ENCODE measurements around the gene MLXIP.
"Not testable (repeated sequence)": the region's sequence is repeated elsewhere in the genome, so short reads cannot be mapped to it uniquely, and the experiment has no call there.

Gene MLXIP

DNA sequence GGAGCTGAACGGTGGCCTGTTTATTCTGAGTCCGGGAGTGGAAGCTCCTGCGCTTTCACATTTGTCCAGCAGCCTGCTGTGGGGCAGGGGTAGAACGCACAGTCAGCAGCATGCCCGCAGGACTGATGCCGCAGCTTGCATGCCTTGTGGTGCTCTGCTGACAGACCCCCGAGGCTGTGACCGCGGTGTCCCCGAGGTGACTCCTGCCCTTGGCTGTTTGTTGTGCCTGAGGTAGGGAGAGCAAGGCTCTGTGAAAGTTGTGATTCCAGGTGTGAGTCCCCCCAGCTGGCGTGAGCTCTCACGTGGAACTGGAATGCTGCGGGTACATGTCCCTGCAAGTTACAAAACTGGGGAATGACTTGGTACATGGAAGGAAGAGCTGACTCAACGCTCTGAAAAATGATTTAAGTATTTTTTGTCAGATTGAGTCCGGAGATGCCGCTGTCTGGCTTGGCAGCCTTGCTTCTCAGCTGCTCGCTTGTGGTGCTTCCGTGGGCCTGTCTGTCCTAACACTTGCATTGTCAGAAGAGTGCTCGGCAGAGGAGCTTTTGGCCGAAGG is 18.1 kb downstream of the MLXIP start:
- DNase-seq (ENCODE audit: low spot score), result no peak

DNA sequence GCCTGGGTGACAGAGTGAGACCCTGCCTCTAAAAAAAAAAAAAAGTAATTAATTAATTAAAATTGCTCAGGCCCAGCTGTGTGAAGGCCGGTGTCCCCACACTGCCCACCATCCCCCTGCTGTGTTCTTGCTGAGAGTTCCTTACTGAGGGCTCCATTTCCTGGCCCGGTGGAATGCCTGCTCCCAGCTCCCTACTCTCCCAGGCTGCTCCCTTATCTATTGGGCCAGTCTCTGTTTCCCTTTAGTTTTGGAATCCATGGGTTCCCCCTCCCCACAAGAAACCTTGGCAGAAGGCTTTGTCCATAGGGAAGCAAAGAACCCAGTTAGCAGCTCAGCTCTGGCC is 19.0 kb downstream of the MLXIP start:
- DNase-seq (ENCODE audit: low spot score), result no peak

DNA sequence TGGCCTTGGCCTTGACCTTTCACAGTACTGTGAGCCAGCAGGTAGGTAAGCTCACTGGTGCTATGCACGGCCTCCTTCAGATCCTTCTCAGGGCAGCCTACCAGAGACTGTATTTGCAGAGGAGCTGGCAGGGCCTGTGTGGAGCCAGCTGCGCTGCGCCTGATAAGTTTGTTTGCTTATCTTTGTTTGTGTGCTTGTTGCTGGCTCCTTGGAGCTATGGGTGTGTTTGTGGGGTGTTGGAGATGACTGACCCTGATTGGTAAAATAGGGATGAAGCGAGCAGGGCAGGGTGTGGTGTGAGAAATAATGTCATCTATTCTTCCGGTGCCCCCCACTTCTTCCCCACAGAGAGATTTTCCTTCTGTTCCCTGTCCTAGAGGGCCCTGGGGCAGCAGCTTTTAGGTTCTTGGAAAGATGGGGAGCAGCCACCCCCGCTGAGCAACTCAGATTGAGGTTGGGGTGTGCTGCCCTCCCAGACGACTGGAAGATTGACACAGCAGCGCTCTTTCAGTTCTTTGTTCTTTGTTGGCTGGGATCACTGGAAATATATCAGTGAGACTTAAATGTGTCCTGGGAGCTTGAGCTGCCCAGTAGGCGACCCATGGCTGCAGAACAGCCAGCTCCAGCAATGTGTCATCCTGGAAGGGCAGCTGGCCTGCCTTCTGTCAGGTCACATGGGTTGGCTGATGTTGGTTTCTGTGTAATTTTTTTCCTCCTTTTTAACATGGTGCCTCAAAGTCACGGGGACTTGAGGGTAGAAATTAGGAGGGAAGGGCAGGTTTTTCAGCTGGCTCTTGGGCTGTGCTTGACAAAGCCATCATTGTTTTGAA is 19.6 kb downstream of the MLXIP start:
- no peak for DNase-seq (ENCODE audit: low spot score)

DNA sequence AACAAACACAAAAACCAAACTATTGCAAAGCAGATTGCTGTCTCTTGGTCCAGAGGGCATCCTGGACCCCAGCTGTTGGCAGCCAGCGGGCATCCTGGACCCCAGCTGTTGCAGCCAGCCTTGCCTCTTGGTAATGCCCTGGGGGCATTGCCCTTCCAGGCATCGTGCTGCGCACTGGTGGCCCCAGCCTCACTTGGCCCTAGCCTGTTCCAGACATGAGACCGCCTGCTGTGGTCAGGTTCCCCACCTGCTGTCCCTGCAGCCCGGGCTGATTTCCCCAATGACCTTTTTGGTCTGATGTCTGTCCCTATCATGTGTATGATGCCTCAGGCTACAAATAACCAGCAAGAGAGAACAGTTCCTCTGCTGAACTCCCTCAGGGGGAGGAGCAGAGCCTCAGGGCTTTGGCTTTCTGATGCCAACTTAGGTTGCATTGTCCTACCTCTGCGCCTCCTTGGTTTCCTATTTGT is 20.8 kb downstream of the MLXIP start:
- no peak for DNase-seq (ENCODE audit: low spot score)

DNA sequence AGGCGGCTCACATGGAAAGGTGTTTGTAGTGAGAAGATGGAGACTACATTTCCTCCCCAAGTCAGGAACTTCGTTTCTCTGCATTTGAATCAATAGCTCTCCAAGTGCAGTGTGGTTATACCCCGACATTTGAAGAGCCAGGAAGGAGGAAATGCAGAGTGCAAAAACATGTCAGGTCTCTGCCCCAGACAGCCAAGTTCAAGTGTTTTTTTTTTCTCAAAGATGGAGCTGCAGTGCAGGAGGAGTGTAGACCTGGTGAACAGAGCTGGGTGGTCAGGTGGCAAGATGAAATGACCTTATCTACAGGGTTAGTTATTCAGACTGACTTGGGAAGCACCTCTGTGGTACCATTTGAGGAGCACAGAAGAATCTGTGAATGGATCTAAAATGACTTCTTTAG is 21.3 kb downstream of the MLXIP start:
- no peak for DNase-seq (ENCODE audit: low spot score)

DNA sequence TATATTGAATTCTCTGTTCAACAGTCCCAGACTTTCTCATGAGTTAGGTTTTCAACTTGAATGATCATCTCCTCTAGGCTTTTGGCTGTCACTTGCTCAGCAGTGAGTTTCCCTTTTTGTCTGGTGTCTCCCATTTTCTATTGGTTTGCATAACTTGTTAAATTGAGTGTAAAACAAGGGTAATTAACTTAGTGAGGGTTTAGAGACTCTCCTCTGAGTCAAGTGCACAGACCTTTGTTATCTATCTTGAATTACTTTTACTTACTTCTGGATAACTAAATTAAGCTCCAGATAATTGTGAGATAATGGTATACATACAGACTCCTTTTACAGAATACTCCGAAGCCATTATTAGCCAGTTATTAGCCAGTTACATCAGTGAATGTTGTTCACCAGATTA is 22.0 kb downstream of the MLXIP start:
- no peak for DNase-seq (ENCODE audit: low spot score)

DNA sequence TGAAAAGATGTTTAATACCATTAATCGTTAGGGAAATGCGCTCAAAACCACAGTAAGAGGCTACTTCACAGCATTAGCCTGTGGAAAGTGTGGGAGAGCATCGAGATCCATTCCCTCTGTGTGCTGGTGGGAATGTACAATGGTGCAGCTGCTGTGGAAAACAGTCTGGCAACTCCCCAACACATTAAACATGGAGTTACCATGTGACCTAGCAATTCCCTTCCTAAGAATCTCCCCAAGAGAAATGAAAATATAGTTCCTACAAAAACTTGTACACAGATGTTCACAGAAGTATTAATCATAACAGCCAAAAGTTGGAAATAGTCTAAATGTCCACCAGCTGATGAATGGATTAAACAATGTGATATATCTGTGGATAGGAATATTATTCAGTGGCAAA is 23.8 kb downstream of the MLXIP start:
- DNase-seq (ENCODE audit: low spot score), result no peak

DNA sequence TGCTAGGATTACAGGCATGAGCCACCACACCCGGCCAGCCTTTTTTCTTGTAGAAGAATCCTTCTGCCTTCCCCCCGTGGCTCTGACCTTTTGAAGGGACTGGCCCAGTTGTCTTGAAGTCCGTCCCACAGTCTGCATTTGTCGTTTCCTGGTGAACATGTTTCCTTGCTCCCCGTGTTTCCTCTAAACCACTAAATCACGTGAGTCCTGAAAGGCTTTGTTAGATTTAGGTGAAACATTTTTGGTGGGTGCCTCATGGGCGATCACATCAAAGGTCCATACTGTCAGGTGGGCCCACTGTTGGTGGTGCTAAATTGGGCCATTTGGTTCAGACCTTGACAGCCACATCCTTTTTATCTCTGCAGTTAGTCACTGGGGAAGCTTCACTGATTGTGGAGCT is 26.3 kb downstream of the MLXIP start:
- no peak for DNase-seq (ENCODE audit: low spot score)

DNA sequence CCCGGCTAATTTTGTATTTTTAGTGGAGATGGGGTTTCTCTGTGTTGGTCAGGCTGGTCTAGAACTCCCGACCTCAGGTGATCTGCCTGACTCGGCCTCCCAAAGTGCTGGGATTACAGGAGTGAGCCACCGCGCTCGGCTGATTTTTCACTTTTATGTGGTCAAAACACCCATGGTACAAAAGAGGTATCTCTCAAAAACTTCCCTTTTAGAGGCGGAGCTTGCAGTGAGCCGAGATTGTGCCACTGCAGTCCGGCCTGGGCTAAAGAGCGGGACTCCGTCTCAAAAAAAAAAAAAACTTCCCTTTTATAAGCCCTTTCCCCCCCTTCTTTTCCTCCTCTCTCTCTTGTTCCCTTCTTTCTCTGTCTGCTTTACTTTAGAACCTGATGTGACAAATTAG is 26.9 kb downstream of the MLXIP start:
- DNase-seq (ENCODE audit: low spot score), result not testable (repeated sequence)

DNA sequence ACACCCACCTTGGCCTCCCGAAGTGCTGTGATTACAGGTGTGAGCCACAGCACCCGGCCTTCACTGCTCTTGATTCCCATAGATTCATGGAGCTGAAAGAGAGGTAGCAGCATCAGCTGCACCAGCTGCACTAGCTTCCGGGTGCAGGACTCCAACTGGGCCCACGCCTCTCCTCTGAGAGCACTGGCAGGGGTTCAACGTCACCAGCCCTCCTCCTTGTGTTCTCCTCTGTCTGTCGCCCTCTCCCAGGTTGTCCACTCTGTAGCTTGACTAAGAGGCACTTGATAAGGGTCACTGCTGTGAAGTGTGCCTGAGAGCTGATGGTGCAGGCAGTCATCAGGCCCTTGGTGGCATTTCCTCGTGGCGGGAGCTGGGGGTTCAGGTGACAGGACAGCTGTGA is 28.3 kb downstream of the MLXIP start:
- DNase-seq (ENCODE audit: low spot score), result no peak

DNA sequence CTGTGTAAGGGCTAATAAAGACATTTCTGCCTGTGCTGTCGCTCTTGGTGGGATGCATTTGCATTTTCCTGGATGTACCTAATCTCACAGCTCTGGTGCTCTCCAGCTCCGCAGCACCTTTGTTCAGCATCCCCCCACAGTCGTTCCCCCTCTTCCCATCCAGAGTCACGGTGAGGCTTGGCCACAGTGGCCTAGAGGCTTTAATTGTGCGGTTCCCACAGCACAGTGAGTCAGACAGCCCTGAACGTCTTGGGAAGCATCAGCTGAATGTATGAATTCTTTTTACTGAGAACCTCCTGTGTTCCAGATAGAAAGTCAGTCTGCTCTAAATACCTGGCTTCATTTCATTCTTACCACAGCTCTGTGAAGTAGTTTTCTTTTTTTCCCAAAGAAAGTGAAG is 28.7 kb downstream of the MLXIP start:
- no peak for DNase-seq (ENCODE audit: low spot score)

DNA sequence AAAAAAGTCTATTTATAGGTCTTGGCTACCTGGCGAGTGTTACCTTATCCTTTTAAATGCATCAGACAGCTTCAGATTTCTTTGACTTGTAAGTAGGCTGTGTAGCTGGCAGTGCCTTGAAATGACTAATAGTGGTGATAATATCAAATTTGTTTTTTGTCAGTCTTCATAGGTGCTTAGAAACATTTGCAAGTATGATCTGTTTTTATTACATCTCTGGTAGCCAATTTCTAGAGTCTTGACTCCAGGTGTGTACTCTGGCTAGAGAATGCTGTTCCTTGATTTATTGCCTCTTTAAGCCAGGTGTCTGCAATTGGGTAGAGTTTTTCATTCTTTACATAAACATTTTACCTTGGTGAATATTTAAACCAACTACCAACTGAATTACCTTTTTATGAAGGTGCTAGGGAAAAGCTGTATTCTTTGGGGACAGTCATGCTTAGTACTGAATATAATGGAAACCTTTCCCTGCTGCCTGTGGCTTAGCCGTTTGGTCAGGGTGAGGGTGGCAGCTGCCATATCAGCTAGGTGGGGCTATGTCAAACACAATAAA is 32.6 kb downstream of the MLXIP start:
- DNase-seq (ENCODE audit: low spot score), result no peak

DNA sequence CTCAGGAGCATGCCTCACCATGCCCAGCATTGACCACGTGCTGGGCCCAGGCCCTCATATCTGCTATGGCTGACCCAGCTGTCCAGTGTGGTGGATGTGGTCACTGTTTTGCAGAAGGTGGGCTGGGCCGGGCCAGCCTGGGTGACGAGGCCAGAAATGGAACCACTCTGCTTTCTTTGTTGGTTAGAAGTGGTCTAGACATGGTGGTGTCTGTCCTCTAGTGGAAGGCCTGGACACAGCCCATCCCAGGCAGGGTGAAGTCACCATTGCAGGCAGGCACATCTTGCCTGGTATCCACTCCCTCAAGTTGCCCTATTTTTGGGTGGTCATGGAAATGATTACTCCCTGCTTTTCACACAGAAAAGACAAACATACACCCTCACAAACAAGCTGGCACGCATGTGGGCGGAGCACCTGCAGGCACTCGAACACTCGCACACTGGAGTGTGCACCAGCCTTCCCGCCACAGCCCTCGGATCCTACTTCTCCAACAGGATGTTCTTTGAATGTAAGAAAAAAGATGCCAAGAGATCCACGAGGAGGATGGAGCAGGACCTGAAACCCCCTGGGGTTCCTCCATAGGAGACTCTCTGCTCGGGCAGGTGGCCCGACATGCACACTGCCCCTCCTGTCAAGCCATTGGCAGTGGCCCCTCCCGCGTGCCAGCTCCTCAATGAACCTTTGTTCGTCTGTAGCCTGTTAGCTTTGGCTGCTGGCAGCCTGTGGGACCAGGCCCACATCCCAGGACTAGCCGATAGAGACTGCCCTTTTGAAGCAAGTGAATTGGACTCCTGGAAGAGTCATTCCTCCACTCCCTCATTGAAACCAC is 38.4 kb downstream of the MLXIP start:
- DNase-seq (ENCODE audit: low spot score), result no peak

DNA sequence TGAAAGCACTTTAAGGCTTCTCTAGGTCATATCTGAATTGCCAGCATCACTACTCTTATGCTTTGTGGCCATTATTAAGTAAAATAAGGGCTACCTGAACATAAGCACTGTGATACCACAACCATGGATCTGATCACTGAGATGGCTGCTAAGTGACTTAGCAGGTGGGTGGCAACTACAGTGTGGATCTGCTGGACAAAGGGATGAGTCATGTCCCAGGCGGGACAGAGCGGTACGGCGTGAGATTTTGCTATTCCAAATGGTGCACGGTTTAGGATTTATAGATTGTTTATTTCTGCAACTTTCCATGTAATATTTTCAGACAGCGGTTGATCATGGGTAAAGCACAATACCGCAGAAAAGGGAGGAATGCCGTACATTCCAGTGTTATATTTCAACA is 39.4 kb downstream of the MLXIP start:
- DNase-seq (ENCODE audit: low spot score), result no peak

DNA sequence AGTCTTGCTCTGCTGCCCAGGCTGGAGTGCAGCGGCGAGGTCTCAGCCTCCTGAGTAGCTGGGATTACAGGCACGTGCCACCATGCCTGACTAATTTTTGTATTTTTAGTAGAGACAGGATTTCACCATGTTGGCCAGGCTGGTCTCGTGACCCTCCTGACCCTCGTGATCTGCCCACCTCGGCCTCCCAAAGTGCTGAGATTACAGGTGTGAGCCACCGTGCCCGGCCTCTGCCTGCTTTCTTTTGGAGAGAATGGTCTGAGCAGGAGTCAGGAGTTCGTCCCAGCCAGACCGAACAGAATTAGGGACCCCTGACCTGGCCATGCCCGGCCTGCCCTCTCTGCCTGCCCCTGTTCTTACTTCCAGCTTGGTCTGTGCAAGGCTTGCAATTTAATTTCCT is 42.8 kb downstream of the MLXIP start:
- DNase-seq (ENCODE audit: low spot score), result not testable (repeated sequence)

DNA sequence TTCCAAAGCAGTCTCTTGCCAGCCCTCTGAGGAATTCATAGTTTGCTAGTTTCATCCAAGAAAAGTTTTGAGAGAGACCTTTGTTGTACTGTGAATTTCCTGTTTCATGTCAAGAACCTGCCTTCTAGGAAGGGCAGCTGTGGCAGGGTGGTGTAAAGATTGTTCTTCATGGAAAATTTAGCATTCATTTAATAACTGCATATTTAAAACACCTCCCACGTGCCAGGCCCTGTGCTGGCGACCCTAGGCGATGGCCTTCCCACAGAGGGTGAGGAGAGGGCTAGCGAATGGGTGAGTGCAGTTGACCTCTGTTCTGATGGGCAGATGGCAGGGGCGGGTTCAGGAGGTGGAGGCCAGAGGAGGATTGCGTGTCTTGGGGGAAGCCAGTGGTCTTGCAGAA is 43.2 kb downstream of the MLXIP start:
- no peak for DNase-seq (ENCODE audit: low spot score)

DNA sequence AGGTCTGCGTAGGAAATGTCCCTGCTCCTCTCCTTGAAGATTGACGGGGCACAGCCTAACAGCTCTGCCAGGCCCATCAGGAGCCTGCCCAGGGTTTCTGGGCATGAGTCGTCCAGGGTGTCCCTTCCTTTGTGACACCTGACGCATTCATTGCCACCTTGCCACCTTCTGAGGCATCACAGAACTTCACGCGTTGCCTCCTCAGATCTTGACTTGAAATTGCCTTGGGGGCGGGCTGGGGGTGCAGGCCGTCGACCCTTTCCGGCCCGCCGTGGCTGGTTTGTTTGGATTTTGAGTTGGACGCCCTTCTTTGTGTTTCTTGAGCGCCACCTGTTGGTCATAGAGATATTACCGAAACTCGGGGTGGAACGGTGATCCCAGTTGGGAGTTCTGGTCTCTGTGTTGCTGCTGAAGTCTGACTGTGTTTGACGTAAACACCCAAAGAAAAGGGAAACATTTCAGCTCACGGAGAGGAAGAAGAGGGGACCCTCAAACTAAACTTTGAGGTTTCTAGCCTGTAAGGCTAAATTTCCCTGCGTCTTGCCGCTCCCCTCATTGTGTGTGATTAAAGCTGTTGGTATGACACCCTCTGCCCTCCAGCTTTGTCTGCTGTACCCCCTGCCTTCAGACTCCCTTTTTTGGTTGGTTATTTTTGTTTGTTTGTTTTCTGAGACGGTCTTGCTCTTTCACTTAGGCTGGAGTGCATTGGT is 44.6 kb downstream of the MLXIP start:
- DNase-seq (ENCODE audit: low spot score), result peak; percentile 64

DNA sequence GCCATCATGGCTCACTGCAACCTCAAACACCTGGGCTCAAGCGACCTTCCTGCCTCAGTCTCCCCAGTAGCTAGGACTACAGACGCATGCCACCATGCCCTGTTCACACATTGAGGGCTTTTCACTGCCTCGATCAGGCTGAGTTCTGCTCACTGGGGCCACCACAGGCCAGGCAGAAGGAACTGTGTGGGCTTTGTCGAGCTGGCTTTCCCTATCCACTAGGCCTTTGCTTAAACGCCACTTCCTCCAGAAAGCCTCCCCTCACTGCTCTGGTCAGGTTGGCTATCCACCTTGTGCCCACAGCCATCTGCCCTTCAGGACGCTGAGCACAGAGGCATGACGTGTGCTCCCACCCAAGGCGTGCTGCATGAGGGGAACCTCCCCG is 45.2 kb downstream of the MLXIP start:
- no peak for DNase-seq (ENCODE audit: low spot score)

DNA sequence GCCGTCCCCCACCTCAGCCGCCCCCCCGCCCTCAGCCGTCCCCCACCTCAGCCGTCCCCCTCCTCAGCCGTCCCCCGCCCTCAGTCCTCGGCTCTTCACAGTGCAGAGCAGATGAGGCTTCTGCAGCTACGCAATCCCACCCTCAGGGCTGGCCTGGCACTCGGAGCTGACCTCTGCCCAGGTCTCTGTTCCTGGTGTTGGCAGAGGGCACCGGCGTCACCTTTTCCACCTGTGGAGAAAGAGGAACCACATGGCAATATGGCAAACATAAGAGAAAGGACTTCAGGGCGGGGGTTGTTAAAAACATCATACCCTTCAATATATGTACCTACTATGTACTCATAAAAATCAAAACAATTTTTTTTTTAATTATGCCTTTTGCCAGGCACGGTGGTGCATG is 45.8 kb downstream of the MLXIP start:
- DNase-seq (ENCODE audit: low spot score), result no peak

DNA sequence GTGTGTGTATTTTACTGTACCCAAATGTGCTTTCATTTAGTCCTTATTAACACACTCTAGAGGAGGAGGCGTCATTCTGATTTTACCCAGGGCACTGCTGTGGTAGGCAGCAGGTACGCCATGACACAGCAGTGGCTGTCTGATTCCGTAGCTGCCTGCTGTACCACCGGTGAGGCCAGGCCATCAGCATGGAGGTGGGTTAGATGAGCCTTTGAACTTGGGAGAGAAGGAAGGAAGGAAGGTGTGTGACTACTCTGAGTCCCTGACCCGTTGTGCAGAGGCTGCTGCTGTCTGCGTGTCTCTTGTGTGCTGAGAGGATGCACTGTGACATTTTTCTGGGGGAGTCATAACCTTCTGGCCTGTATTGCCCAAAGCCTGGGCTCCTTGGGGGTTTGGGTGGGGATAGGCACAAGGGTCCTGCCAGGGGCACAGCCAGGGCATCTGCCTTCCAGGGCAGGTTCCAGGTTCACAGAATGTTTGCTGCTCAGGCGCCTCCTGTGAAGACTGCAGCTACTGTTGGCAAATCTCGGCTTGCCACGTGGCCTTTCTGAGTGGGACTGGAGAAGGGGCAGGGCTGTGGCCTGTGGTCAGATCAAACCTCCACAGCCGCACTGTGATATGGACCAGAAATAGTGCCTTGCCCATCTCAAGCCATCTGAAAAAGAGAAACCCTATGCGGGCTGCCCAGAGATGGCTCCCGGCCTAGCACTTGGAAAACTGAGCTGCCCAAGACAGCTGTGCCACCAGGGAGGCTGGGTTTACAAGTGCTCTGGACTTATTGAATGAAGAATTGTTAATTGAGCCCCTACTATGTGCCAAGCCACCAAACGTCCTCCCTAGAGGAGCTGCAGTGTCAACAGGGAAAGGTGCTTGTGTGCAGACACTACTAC is 47.1 kb downstream of the MLXIP start:
- no peak for DNase-seq (ENCODE audit: low spot score)

DNA sequence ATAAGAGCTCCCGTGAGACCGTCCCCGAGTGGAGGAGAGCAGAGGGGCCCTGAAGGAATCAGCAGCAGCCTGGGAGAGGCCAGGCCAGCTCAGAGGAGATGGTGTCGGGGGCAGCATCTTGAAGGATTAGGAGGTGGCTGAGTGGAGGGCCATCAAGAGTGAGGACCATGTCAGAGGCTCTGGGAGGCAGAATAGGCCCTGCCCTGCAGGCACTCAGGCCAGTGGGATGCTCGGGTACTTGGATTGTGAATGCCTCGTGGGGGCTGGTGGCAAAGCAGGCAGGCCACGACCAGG is 47.7 kb downstream of the MLXIP start:
- no peak for DNase-seq (ENCODE audit: low spot score)

All from RKO (cell line).